GM10847 (cell line): ENCODE measurements around the gene FBXO38.

Source experiments
- POLR2A ChIP-seq: IDR thresholded peaks from 2 replicates; pipeline ENCODE4 v1.6.1; 2011; ENCODE audit not compliant: insufficient read length; ENCODE audit errors: extremely low read depth

Gene FBXO38

DNA sequence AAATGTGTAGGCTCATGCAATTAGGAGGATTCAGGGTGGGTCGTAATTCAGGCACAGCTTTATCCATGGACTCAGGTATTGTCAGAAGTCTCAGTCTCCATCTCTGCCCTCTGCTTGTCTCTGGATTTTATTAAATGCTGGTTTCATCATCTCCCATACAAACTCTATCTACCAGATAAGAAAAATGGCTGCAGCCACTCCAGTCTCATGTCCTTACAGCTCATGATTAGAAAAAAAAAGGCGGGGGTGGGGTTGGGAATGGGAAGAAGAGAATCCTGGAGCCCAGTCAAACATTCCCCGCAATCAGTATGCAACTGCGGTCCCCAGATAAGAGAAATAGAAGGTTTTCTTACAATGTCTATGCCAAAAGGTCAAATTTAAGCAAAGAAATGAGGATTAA lies 7.6 kb upstream of the FBXO38 start:
- TF ChIP-seq POLR2A = no peak

DNA sequence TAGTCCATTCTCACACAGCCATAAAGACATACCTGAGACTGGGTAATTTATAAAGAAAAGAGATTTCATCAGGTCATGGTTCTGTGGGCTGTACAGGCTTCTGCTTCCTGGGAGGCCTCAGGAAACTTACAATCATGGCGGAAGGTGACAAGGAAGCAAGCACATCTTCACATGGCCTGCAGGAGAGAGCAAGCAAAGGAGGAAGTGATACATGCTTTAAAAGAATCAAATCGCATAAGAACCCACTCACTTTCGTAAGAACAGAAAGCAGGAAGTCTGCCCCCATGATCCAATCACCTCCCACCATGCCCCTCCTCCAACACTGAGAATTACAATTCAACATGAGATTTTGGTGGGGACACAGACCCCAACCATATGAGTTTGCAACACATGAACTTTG lies 5.1 kb upstream of the FBXO38 start:
- no peak for TF ChIP-seq POLR2A

DNA sequence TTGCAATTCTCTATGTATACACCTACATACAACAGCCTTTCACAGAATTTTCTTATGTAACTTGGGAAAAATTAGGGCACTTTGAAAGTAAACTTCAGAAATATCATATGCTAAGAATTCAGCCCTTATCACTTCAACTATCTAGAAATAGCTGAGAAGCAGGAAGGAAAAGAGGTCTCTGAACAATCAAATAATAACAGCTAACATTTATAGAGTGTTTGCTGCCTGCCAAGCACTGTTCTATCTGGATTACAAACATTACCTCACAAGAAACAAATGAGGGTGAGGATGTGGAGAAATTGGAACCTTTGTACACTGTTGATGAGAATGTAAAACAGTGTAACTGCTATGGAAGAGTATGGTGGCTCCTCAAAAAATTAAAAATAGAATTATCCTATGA lies 4.4 kb upstream of the FBXO38 start:
- no peak for TF ChIP-seq POLR2A

DNA sequence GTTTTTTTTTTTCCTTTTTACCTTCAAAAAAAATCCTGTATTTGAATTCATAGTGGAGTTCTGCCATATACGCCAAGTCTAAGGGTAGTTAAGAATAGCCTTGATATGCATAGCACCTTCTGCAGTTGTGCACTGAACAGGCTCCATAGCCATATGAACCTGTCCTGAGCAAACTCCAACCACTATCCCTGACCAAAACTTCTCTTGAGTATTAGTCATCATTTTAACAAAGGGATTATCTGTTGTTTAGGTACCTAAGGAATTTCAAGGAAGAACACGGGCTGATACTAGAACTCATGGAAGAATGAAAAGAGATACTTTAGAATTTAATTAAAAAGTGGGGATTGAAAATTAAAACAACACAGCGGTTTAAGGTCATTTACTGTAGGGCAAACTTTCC lies 1.9 kb upstream of the FBXO38 start:
- TF ChIP-seq POLR2A = no peak

DNA sequence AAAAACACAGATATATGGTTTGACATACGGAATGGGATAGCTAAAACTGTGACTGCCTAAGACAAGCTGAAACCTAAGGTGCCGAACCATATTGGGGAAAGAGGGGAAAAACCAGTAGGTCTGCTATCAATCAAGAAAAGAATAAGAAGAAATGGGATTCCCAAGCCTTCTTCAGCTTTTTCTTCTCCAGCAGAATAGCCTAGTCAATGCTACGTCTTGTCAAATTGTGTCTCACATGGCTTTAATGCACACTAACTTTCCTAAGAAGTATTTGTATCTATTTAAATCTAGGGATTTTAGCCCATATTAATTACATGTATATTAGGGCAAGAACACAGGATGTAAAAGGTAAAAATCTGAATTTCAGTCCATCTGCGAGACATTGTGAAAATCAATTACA lies 797 bp upstream of the FBXO38 start:
- TF ChIP-seq POLR2A = no peak

DNA sequence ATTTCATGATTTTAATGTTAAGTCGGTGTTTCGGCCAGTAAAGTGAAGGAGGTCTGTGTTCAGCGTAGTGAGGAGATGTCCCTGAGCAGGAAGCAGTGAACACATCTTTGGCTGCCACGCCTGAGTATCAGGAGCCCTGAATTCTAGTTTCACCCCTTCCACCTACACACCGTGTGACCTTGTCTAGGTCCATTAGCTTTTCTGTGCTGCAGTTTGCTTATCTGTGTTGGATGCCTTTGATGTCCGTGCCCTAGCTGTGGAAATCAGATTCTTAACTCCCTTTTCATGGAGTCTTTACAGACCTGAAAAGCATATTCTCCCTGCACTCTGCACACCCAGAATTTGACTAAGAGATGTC lies 601 bp downstream of the FBXO38 start:
- TF ChIP-seq POLR2A = no peak

DNA sequence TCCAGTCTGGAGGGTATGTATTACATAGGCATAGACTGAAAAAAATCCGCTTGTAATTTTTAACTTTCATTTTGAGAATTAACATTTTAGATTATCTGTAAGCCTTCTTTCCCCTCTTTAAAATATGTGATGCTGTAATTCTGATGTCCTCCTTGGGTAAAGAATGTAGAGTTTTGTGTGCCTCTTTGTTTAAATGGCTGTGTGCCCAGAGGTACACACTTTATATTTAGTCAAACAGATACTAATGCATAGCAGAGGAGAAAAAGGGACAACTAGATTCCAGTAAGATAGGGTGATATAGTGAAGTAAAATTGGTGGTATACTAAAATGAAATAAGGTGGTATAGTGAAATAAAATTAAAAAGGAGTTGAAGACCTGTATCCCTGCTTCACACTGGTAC lies 1.3 kb downstream of the FBXO38 start:
- TF ChIP-seq POLR2A = no peak

DNA sequence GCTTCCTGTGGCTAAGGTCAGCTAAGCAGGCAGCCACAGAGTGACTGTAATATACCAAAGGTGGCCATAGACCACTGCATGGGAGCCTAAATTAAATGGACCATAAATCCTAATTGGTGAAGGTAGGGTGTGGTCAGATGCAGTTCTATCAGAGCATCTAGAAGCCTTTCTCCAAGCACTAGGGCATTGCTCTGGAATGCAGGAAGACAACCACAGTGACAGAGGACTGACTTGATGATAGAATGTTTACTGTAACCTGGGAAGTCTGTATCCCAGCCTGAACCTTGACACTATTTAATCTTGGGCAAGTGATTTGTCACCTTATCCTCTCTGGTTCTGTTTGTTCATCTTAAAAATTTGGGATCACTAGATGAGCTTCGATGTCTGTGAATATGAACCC lies 2.3 kb downstream of the FBXO38 start:
- no peak for TF ChIP-seq POLR2A

DNA sequence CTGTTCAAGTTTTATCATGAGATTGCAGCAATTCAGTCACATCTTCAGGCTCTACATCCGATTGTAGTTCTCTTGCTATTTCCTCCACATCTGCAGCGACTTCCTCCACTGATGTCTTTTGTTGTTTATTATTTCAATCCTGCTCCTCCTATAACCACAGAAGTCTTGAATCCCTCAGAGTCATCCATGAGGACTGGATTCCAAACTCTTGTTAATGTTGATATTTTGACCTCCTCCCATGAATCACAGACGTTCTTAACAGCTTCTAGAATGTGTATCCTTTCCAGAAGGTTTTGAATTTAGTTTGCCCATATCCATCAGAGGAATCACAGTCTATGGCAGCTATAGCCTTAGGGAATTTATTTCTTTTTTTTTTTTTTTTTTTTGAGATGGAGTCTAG lies 3.6 kb downstream of the FBXO38 start:
- TF ChIP-seq POLR2A = no peak

DNA sequence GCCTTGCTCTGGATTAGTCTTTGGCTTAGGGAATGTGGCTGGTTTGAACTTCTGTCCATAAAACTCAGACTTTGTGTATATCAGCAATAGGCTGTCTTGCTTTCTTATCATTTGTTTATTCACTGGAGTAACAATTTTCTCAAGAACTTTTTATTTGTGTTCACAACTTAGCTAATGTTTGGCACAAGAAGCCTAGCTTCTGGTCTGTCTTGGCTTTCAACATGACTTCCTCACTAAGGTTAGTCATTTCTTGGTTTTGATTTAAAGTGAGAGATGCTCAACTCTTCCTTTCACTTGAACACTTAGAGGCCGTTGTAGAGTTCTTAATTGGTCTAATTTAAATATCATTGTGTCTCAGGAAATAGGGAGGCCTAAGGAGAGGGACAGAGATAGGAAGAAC lies 4.9 kb downstream of the FBXO38 start:
- TF ChIP-seq POLR2A = no peak

DNA sequence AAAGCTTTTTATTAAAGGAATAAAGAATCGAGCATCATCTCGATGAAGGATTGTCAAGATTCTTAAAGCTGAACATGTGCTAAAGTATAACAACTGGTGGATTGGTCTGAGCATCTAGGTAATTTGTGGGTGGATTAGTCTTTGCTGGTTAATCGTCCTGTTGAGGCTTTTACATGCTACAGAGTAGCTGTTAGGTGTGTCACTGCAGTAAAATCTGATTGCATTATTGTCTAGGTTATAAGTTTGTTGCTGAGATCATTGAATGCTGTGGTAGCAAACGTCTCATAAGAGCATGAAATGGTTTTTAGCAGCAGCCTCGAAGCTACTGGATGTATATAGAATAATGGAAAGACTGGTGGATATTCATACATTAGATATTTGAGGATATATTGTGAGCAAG lies 7.2 kb downstream of the FBXO38 start:
- no peak for TF ChIP-seq POLR2A

DNA sequence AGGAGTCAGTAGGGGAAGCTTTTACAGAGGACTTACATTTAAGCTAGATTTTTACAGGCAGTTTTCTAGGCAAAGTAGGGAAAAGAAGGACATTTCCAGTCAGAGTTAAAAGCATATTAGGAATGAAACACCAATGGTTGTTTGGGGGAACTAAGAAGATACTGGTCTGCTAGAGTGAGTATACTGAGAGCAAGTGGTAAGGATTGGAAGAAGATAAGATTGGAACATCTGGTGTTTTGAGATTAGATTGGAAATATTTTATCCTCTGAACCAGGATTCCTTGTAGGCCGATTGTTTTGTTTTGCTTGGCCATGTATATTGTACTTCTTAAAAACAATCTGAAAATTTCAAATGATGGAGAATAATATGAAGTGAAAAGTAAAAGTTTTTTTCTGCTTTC lies 7.7 kb downstream of the FBXO38 start:
- no peak for TF ChIP-seq POLR2A

DNA sequence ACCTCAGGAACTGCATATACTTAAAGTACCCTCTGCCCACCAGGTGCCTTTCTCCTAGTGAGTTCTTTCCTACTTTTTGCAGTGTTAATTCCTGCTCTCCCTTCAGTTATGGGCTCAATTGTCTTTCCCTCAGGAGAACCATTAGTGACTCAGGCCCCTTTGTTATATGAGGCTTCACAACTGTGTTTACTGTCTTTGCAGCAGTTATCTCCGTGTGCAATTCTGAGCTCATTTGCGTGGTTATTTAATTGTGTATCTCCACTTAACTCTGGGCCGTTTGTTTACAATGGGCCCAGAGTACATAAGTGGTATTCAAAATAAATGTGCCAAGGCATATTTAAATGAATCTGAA lies 9.6 kb downstream of the FBXO38 start:
- TF ChIP-seq POLR2A = no peak

DNA sequence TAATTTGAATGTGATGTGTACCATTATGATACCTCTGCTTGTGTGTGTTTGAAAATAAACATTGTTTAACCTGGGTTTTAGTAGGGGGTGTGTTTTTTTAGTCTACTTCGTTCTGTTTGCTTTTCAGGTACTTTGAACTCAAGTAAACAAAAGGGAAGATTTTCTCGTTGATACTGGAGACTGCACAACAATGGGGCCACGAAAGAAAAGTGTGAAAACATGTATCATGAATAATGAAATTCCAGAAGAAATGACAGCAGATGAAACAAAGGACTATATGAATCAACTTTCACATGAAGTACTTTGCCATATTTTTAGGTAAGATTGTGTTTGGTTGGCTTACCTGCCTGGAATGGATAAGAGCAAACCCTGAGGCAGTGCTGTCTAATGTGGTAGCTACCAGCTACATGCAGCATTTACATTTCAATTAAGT lies 10.8 kb downstream of the FBXO38 start:
- no peak for TF ChIP-seq POLR2A

DNA sequence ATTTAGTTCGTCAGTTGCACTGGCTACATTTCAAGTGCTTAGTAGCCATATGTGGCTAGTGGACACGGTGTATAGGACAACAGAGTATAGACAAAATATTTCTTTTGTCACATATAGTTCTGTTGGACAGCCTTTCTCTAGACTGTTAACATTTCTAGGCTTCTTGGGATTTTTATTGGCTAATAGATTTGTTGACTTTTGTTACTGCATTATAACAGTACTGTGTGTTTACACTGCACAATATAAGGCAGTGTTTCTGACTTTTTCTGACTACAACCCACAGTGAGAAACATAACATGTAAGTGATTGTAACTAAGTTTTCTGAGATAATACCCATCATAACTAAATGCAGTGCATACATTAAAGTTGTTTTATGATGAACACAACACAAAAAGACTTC lies 11.3 kb downstream of the FBXO38 start:
- no peak for TF ChIP-seq POLR2A

DNA sequence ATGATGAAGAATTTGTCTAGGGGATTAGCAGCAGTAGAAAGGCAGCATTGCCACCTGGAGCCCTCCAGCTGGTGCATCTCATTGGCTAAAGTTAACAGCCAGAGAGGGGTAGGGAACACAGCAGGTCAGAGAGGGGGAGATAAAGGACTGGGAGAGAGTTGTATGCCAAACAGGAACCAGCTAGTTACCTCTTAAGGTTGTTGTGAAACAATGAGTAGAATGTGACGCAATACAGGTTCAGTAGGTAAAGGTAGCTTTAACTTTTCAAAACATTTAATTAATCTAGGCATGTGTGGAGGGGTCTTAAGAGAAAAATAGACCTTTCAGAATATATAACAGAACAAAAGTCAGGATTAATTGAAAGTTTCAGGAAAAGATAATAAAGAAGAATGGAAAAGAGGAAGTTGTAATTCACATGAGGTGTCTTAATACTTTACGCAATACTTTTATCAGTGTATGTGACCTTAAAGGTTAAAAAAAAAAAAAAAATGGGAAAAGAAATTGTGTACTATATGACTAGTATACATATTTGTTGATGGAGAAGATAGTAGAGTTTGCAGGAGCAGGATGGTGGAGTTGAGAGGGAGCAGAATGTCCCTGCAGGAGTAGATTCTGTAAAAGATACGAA lies 14.3 kb downstream of the FBXO38 start:
- TF ChIP-seq POLR2A = no peak

DNA sequence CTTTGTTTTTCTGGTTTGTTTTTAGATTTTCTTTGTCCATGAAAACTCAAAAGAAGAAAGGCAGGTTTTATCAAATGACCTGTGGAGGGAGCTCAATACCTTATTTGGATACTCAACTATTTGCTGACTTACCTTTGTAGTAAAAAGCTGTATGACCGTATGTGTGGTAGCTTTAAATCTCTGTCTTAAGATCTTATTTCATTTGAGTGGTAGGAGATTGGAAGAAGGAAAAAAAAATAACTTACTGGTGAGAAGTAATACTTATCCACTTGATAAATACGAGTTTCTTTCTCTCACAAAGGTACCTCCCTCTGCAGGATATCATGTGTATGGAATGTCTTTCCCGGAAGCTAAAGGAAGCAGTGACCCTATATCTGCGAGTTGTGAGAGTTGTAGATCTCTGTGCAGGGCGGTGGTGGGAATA lies 15.0 kb downstream of the FBXO38 start:
- no peak for TF ChIP-seq POLR2A

DNA sequence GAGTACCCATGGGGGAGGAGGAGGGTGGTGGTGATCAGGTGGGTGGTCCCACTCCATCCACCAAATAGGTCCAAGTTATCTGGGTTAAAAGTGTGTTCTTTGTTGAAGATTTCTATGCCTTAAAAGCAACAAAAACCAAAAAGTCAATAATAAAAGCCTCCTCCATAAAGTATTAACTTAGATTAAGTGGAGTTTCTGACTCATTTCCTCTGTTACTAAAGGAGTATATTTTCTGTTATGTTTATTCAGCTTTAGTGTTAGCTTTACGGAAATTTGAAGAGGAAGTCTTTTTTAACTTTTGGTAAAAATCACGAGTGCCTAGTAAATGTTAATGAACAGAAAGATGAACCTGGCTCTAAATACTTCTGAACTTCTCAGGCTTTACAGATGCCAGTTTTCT lies 17.8 kb downstream of the FBXO38 start:
- TF ChIP-seq POLR2A = no peak
